Stomach (tissue), 4 donors: Measurements from ENCODE around the gene UTP11.

Experiments used
- EP300 ChIP-seq: sonication (generic); formaldehyde crosslinking; IDR thresholded peaks from one replicate; pipeline ENCODE4 v1.6.1; 2017; ENCODE audit warnings: antibody characterized with exemption
- POLR2A ChIP-seq, 4 donors: fragments of 450-650 bp; IDR thresholded peaks; one replicate each; pipeline ENCODE4 v1.6.1; 2016; ENCODE audit warnings: antibody characterized with exemption in 4 of 4, control low read depth in 2 of 4, mild to moderate bottlenecking in 1 of 4, moderate library complexity in 1 of 4
- TF ChIP-seq, protein P1 (sequence below), 7 experiments: fragments of 450-650 bp in 4 of 7; fragments of 200-600 bp in 3 of 7; sonication (generic) in 3 of 7; IDR thresholded peaks; one replicate each; pipeline ENCODE4 v1.5.1; 2016 to 2019; ENCODE audit warnings: antibody characterized with exemption in 7 of 7, control low read depth in 2 of 7, mild to moderate bottlenecking in 1 of 7

DNA sequence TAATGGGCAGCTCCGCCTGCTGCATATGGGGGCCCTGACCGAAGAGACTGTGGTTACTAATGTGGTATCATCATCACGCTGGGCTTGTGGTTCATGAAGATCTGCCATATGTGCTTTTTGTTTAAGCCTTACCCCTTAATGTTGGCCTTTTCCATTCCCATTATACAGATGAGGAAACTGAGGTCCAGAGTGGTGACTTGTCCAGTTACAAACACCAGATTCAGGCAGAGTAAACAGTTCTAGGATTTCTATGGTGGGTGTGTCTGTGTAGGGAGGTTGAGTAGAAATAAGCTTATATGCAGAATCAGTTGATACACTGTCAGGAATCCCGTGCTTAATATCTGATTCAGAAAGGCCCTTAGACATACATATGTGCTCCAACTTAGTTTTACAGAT, 691 bp downstream of the UTP11 start:
- TF ChIP-seq, protein P1, sequence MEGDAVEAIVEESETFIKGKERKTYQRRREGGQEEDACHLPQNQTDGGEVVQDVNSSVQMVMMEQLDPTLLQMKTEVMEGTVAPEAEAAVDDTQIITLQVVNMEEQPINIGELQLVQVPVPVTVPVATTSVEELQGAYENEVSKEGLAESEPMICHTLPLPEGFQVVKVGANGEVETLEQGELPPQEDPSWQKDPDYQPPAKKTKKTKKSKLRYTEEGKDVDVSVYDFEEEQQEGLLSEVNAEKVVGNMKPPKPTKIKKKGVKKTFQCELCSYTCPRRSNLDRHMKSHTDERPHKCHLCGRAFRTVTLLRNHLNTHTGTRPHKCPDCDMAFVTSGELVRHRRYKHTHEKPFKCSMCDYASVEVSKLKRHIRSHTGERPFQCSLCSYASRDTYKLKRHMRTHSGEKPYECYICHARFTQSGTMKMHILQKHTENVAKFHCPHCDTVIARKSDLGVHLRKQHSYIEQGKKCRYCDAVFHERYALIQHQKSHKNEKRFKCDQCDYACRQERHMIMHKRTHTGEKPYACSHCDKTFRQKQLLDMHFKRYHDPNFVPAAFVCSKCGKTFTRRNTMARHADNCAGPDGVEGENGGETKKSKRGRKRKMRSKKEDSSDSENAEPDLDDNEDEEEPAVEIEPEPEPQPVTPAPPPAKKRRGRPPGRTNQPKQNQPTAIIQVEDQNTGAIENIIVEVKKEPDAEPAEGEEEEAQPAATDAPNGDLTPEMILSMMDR (IDR thresholded peaks at IDR 0.05), result no peak
- no peak for TF ChIP-seq POLR2A (IDR thresholded peaks at IDR 0.05)
- TF ChIP-seq EP300, result no peak
